GM19438 (cell line): ENCODE data around the gene FBLN7.

Experiments
- ATAC-seq: cut with Tn5 transposase; IDR thresholded peaks from one replicate; pipeline ENCODE4 v1.9.1; 2021; ENCODE audit warnings: low read depth; ENCODE audit not compliant: unreplicated experiment

The FBLN7 gene

GRCh38 chr2:112217854-112218253 is 79.7 kb downstream of the FBLN7 start:
- ATAC-seq = no peak

- ATAC-seq = no peak
These were observed 82.0 kb downstream of the FBLN7 start for GRCh38 chr2:112220186-112220585.

GRCh38 chr2:112220831-112221230 is 82.6 kb downstream of the FBLN7 start:
- no peak for ATAC-seq

GRCh38 chr2:112229348-112229747 is 91.2 kb downstream of the FBLN7 start:
- ATAC-seq = no peak

GRCh38 chr2:112230371-112230770 is 92.2 kb downstream of the FBLN7 start:
- ATAC-seq = no peak
